ENCODE measurements around the gene DGCR6. TPM values are rescaled to one million over a fixed set of nuclear protein-coding genes. Genes with fewer than 3 reads are reported as not detected.

DGCR6 gene
- total and polyA plus RNA-seq, 10 of the 15 experiments (the other 5 are each of a cell fraction or from before 2014, with no cell fraction given), result 0.06 to 0.54 (median 0.16) TPM; not detected in 2

- Histone ChIP-seq H3K9ac (ENCODE audit: control insufficient read depth, insufficient read depth, low read length) (no peak overlapping the region), H4K20me1 (ENCODE audit: control insufficient read depth, insufficient read depth) (no peaks in the 10 kb centered on the region), H3K4me1 (ENCODE audit: control insufficient read depth, insufficient read depth, low read length) (no peaks in the 10 kb centered on the region), H2AFZ (ENCODE audit: control insufficient read depth, low read depth, low read length) (no peak overlapping the region), H3K36me3 (ENCODE audit: control insufficient read depth in 2 of 2, insufficient read depth in 2 of 2, low read length in 1 of 2) (no peaks in the 10 kb centered on the region), H3K27me3 (replicated peaks in 1 of 2; ENCODE audit: control insufficient read depth in 2 of 2, insufficient read depth in 2 of 2, low read length in 1 of 2) (no peaks in the 10 kb centered on the region), H3K9me3 (replicated peaks; ENCODE audit: control insufficient read depth, insufficient read depth, low read length) (no peaks in the 10 kb centered on the region), H3K4me3 (no peak overlapping the region), H3K79me2 (ENCODE audit: control insufficient read depth, insufficient read depth, low read length) (no peaks in the 10 kb centered on the region), H3K27ac (ENCODE audit: control insufficient read depth, insufficient read depth) (no peak overlapping the region), H3K4me2 (ENCODE audit: control insufficient read depth, insufficient read depth) (no peak overlapping the region)
- SMC1A ChIA-PET (ENCODE audit: uncharacterized antibody, unreplicated experiment), result no interaction called here
- no peak for TF ChIP-seq SUZ12 (IDR thresholded peaks at IDR 0.05; ENCODE audit: unreplicated experiment)
- no peak for TF ChIP-seq BCL11A (IDR thresholded peaks at IDR 0.05; ENCODE audit: low read depth, low read length)
- no peak for TF ChIP-seq ZNF687 (IDR thresholded peaks at IDR 0.05)
- TF ChIP-seq NFYA (IDR thresholded peaks at IDR 0.05; ENCODE audit: borderline replicate concordance, low read depth, low read length), result no peak
- no peak for TF ChIP-seq MLLT1 (IDR thresholded peaks at IDR 0.05)
- TF ChIP-seq FOXK2 (IDR thresholded peaks at IDR 0.05), result no peak
- TF ChIP-seq RB1 (IDR thresholded peaks at IDR 0.05; ENCODE audit: borderline replicate concordance), result no peak
- no peak for TF ChIP-seq CREB1 (IDR thresholded peaks at IDR 0.05; ENCODE audit: low read depth)
- no peak for TF ChIP-seq SMAD5 (IDR thresholded peaks at IDR 0.05; ENCODE audit: low read depth)
- no peak for TF ChIP-seq RCOR1 (conservative IDR thresholded peaks at IDR 0.05; ENCODE audit: low read depth, low read length)
- TF ChIP-seq PKNOX1 (IDR thresholded peaks at IDR 0.05), result no peak
- no peak for TF ChIP-seq NRF1 (conservative IDR thresholded peaks at IDR 0.05; ENCODE audit: low read depth, low read length)
- TF ChIP-seq ATF3 (IDR thresholded peaks at IDR 0.05; ENCODE audit: borderline replicate concordance, extremely low read depth, low read depth, low read length), result no peak
- no peak for TF ChIP-seq USF1 (IDR thresholded peaks at IDR 0.05; ENCODE audit: borderline replicate concordance, extremely low read length, insufficient read depth, low read depth, low read length)
- no peak for TF ChIP-seq JUND (IDR thresholded peaks at IDR 0.05; ENCODE audit: low read depth, low read length)
- CTCF ChIA-PET, result no interaction called here
- no TSS peak for BruUV-seq (replicated peaks)
- FAIRE-seq (no peak), DNase-seq (ENCODE audit: low read depth, low spot score) (no peak), ATAC-seq (no peak)
- intact Hi-C loops (cut with micrococcal nuclease; ENCODE audit: unreplicated experiment), result no loop called here
- RAD21 ChIA-PET (ENCODE audit: unreplicated experiment), result no interaction called here
- WGBS (ENCODE audit: insufficient coverage, insufficient replicate concordance, low lambda C conversion rate, missing lambda C conversion rate), result no CpG with 5 or more reads among the region's 13 CpGs
- POLR2A ChIA-PET, result no interaction called here
- in situ Hi-C loops (cut with MboI), result no loop called here
Observed at GRCh38 chr22:18906896-18907295, 776 bp downstream of the DGCR6 start.
